PC-3 (cell line): ENCODE results near the gene SLC18A2. TPM values are rescaled to one million over a fixed set of nuclear protein-coding genes. Genes with fewer than 3 reads are reported as not detected.

ENCODE experiments used
- ATAC-seq: fragments of 200-7000 bp; cut with Tn5 transposase; 2 replicates; pipeline ENCODE4 v1.9.1; 2020; ENCODE audit warnings: mild to moderate bottlenecking, moderate library complexity
- BruUV-seq: library from RNA; stranded (reverse); fragments of 400-500 nt; replicated peaks from 2 replicates; lab custom pipeline; 2021; lab: Mats Ljungman, UMichigan
- CTCF ChIA-PET: fragments of 300-600 bp; sonication (Branson Sonifier 250); formaldehyde crosslinking; loops from one replicate; lab custom pipeline; 2022; ENCODE audit warnings: antibody characterized with exemption; lab: Charles Lee
- POLR2A ChIA-PET: fragments of 300-600 bp; sonication (Branson Sonifier 250); formaldehyde crosslinking; loops from one replicate; lab custom pipeline; 2022; ENCODE audit warnings: antibody characterized with exemption; ENCODE audit not compliant: unreplicated experiment; lab: Charles Lee
- DNase-seq: peaks from one replicate; pipeline ENCODE4 v3.0.0-alpha.2; 2015
- H2AFZ ChIP-seq: fragments of 300-600 bp; sonication (generic); 2 replicates; pipeline ENCODE4 v1.6.0; 2016; ENCODE audit warnings: antibody characterized with exemption, low read length
- H3F3A ChIP-seq: fragments of 300-600 bp; sonication (generic); one replicate; pipeline ENCODE4 v1.6.0; 2017; ENCODE audit warnings: antibody characterized with exemption, low read length, control low read depth, mild to moderate bottlenecking; ENCODE audit not compliant: unreplicated experiment
- H3K27ac ChIP-seq: fragments of 300-600 bp; sonication (generic); 2 replicates; pipeline ENCODE4 v1.5.1; 2016; ENCODE audit warnings: mild to moderate bottlenecking, low read length
- H3K27me3 ChIP-seq: fragments of 300-600 bp; sonication (generic); 2 replicates; pipeline ENCODE4 v1.6.1; 2016; ENCODE audit warnings: low read length, mixed read lengths
- H3K36me3 ChIP-seq: fragments of 300-600 bp; sonication (generic); 2 replicates; pipeline ENCODE4 v1.6.1; 2016; ENCODE audit warnings: low read depth, mixed run types, low read length, mixed read lengths
- H3K4me1 ChIP-seq: fragments of 300-600 bp; sonication (generic); 2 replicates; pipeline ENCODE4 v1.5.1; 2016; ENCODE audit warnings: low read length; ENCODE audit not compliant: insufficient read depth
- H3K4me2 ChIP-seq: fragments of 300-600 bp; sonication (generic); 2 replicates; pipeline ENCODE4 v1.6.0; 2016; ENCODE audit warnings: low read length
- H3K4me3 ChIP-seq: fragments of 300-600 bp; sonication (generic); 2 replicates; pipeline ENCODE4 v1.5.1; 2016; ENCODE audit warnings: mild to moderate bottlenecking, low read length, mixed read lengths
- H3K79me2 ChIP-seq: fragments of 300-600 bp; sonication (generic); 2 replicates; pipeline ENCODE4 v1.6.1; 2017; ENCODE audit warnings: low read length, mixed read lengths
- H3K9ac ChIP-seq: fragments of 300-600 bp; sonication (generic); 2 replicates; pipeline ENCODE4 v1.6.0; 2016; ENCODE audit warnings: mild to moderate bottlenecking, low read length
- H3K9me2 ChIP-seq: fragments of 300-600 bp; sonication (generic); replicated peaks from 2 replicates; pipeline ENCODE4 v1.6.1; 2016; ENCODE audit warnings: mixed run types, low read length, mixed read lengths
- H3K9me3 ChIP-seq: fragments of 300-600 bp; sonication (generic); 2 replicates; pipeline ENCODE4 v1.6.1; 2016; ENCODE audit warnings: low read length, mixed read lengths
- H4K20me1 ChIP-seq: fragments of 300-600 bp; sonication (generic); 2 replicates; pipeline ENCODE4 v1.6.1; 2016; ENCODE audit warnings: low read length, mixed read lengths
- EZH2 ChIP-seq: fragments of 300-600 bp; sonication (generic); IDR thresholded peaks from one replicate; pipeline ENCODE4 v1.6.1; 2017; ENCODE audit warnings: antibody characterized with exemption, mild to moderate bottlenecking, low read length; ENCODE audit not compliant: unreplicated experiment
- EZH2phosphoT487 ChIP-seq: fragments of 300-600 bp; sonication (generic); IDR thresholded peaks from 2 replicates; pipeline ENCODE4 v1.6.1; 2018; ENCODE audit warnings: mild to moderate bottlenecking, antibody characterized with exemption, low read length, borderline replicate concordance
- intact Hi-C: fragments of 100-400 bp; cut with micrococcal nuclease; formaldehyde crosslinking; loops from 2 replicates; pipeline ENCODE4 v1.9.0; 2023
- total RNA-seq: library from RNA; depleted of rRNA; stranded (reverse); fragments of >200 nt; gene quantifications from 2 replicates; pipeline ENCODE4 v1.2.3, GENCODE V29; 2014
- TF ChIP-seq, protein P1 (sequence below): fragments of 300-600 bp; sonication (generic); conservative IDR thresholded peaks from 2 replicates; pipeline ENCODE4 v1.5.1; 2017; ENCODE audit warnings: antibody characterized with exemption, low read depth, mild to moderate bottlenecking, low read length

SLC18A2 gene
- total RNA-seq, 1 experiment from 2014 or later = not detected

DNA sequence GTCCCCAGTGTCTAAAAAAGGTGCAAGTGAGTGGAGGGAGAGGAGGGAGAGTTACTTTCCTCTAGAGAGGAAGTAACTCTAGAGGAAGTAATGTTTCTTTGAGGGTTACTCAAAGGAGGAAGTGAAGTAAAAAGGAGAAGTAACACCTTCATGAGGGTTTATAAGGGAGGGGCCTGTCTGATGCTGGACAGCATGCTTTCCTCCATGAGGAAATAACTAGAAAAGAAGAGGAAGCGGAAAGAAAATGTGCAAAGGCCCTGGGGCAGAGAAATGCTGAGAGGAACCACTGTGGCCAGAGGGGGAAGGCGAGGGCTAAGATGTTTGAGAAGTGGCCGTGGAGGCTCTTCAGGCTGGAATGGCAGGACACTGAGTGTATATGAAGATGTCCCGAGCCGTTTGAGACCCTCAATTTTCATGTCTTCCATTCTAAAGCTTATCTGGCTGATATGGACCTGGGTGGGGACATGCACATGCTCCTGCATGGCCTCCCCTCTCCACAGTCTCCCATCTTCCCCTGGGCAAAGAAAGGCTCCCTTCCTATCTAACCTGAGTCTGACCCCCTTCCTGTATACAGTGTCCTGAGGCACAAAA, 3.4 kb upstream of the SLC18A2 start:
- H3K9me3 ChIP-seq = no peaks in the 10 kb centered on the region
- no peaks in the 10 kb centered on the region for H3K9me2 ChIP-seq
- ChIA-PET POLR2A (no interaction called here), CTCF (no interaction called here)
- no peaks in the 10 kb centered on the region for H4K20me1 ChIP-seq
- H3K4me1 ChIP-seq = no peaks in the 10 kb centered on the region
- H2AFZ ChIP-seq = no peak overlapping the region
- no peaks in the 10 kb centered on the region for H3K36me3 ChIP-seq
- no peak overlapping the region for H3K4me2 ChIP-seq
- H3K27me3 ChIP-seq = peaks cover 10% of the 10 kb centered on the region; the same call in 1 of the 2 replicates
- no peak for ATAC-seq
- H3F3A ChIP-seq = no peaks in the 10 kb centered on the region
- BruUV-seq = no TSS peak
- no peak overlapping the region for H3K9ac ChIP-seq
- H3K27ac ChIP-seq = no peak overlapping the region
- no peak for DNase-seq
- H3K79me2 ChIP-seq = no peaks in the 10 kb centered on the region
- intact Hi-C loops = no loop called here
- TF ChIP-seq EZH2 (no peak), EZH2phosphoT487 (no peak)
- TF ChIP-seq, protein P1, sequence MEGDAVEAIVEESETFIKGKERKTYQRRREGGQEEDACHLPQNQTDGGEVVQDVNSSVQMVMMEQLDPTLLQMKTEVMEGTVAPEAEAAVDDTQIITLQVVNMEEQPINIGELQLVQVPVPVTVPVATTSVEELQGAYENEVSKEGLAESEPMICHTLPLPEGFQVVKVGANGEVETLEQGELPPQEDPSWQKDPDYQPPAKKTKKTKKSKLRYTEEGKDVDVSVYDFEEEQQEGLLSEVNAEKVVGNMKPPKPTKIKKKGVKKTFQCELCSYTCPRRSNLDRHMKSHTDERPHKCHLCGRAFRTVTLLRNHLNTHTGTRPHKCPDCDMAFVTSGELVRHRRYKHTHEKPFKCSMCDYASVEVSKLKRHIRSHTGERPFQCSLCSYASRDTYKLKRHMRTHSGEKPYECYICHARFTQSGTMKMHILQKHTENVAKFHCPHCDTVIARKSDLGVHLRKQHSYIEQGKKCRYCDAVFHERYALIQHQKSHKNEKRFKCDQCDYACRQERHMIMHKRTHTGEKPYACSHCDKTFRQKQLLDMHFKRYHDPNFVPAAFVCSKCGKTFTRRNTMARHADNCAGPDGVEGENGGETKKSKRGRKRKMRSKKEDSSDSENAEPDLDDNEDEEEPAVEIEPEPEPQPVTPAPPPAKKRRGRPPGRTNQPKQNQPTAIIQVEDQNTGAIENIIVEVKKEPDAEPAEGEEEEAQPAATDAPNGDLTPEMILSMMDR = no peak
- H3K4me3 ChIP-seq = no peak overlapping the region

DNA sequence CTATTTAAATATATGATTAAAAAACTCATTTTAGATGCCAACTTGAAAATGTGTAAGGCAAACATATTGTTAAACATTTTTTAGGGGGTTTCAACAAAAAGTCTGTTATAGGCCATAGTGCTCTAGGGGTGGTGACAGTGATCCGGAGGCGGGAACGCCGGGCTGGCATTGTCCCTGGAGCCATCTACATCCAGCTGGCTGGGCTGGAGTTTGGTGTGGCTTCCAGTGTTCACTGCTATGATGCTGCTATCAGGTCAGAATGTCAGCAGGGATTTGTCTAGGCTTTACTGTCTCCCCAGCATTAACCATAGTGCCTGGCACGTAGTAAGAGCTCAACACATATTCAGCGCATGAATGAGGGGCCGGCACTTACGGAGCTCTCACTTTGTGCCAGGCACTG, 1.9 kb upstream of the SLC18A2 start:
- Histone ChIP-seq H3F3A (no peaks in the 10 kb centered on the region), H3K9me2 (no peaks in the 10 kb centered on the region), H3K9ac (no peak overlapping the region), H2AFZ (no peak overlapping the region), H3K4me1 (no peaks in the 10 kb centered on the region), H3K79me2 (no peaks in the 10 kb centered on the region), H3K9me3 (no peaks in the 10 kb centered on the region), H3K36me3 (no peaks in the 10 kb centered on the region), H3K4me3 (no peak overlapping the region), H3K27ac (no peak overlapping the region), H3K4me2 (no peak overlapping the region), H3K27me3 (peaks cover 10% of the 10 kb centered on the region; the same call in 1 of the 2 replicates), H4K20me1 (no peaks in the 10 kb centered on the region)
- TF ChIP-seq, protein P1 = no peak
- TF ChIP-seq EZH2 (no peak), EZH2phosphoT487 (no peak)
- ATAC-seq = no peak
- ChIA-PET POLR2A (no interaction called here), CTCF (no interaction called here)
- DNase-seq = no peak
- intact Hi-C loops = no loop called here
- BruUV-seq = no TSS peak

DNA sequence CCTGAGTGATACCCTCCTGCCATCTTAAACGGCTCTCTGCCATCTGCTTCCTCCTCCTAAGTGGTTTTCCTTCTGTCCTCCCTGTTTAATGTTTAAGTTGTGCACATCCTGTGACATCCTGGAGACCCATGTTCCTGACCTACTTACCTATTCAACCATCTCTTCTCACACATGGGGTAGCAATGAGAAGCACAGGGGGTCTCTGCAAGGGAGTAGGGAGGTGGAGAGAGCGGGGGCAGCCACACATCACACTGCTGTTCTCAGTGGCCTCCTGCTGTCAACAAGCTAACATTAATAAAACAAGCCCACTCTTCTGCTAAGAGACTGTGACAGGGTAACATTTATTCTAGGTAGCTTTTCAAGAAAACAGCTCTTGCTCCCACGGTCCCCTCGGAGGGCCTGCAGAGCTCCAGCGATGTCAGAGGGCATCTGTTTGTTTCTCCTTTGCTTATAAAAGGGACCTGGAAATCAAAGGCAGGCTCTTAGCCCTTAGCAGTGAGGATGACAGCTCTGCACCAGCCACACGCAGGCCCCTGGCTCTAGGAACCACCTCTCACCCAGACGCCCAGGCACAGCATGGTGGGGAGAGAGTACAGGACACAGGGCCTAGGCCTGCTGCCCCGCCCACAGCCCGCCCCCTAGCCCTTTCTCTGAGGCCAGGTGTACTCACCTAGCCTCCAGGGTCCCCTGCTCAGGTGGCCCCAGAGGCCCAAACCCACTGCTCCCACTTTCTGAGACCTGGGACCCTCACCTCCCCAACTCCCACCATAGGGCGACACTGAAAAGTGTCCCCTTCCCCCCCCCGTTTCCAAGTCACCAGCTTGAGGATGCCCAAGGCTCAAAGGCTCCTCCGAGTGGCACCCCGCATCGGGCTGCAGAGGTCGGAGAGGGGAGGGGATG, 943 bp upstream of the SLC18A2 start:
- Histone ChIP-seq H3K4me2 (no peak overlapping the region), H3K27ac (no peak overlapping the region), H3K27me3 (peaks cover 5% of the 10 kb centered on the region; the same call in 1 of the 2 replicates), H4K20me1 (no peaks in the 10 kb centered on the region), H3K4me3 (no peak overlapping the region), H3K9me3 (no peaks in the 10 kb centered on the region), H3K9ac (no peak overlapping the region), H2AFZ (no peak overlapping the region), H3F3A (no peaks in the 10 kb centered on the region), H3K9me2 (no peaks in the 10 kb centered on the region), H3K79me2 (no peaks in the 10 kb centered on the region), H3K4me1 (no peaks in the 10 kb centered on the region), H3K36me3 (no peaks in the 10 kb centered on the region)
- POLR2A ChIA-PET = no interaction called here
- BruUV-seq = no TSS peak
- CTCF ChIA-PET = no interaction called here
- no peak for ATAC-seq
- no peak for DNase-seq
- TF ChIP-seq, protein P1 = no peak
- TF ChIP-seq EZH2 (no peak), EZH2phosphoT487 (no peak)
- intact Hi-C loops = no loop called here
